ENCODE measurements around the gene BCAS4. TPM values are rescaled to one million over a fixed set of nuclear protein-coding genes. Genes with fewer than 3 reads are reported as not detected.

Gene BCAS4
- total RNA-seq, 1 donor = 2.7 TPM

GRCh38 chr20:50866036-50866685 lies 71.3 kb downstream of the BCAS4 start:
- no peak overlapping the region for H3K4me3 ChIP-seq (ENCODE audit: low read depth, low read length)
- no peak for DNase-seq (ENCODE audit: low read depth)
- no peak for TF ChIP-seq CTCF (IDR thresholded peaks at IDR 0.05; ENCODE audit: insufficient read depth, low read length)

GRCh38 chr20:50866831-50867230 lies 72.0 kb downstream of the BCAS4 start:
- DNase-seq (ENCODE audit: low read depth) = no peak
- no peak overlapping the region for H3K4me3 ChIP-seq (ENCODE audit: low read depth, low read length)
- TF ChIP-seq CTCF (IDR thresholded peaks at IDR 0.05; ENCODE audit: insufficient read depth, low read length) = no peak

- DNase-seq (ENCODE audit: low read depth) = no peak
- TF ChIP-seq CTCF (IDR thresholded peaks at IDR 0.05; ENCODE audit: insufficient read depth, low read length) = no peak
Observed at GRCh38 chr20:50867805-50868204, 72.9 kb downstream of the BCAS4 start.

GRCh38 chr20:50868509-50869495 lies 73.9 kb downstream of the BCAS4 start:
- no peak for TF ChIP-seq CTCF (IDR thresholded peaks at IDR 0.05; ENCODE audit: insufficient read depth, low read length)
- H3K4me3 ChIP-seq (ENCODE audit: low read depth, low read length) = no peak overlapping the region
- DNase-seq (ENCODE audit: low read depth) = no peak

More at GRCh38 chr20:50867805-50868204, 72.9 kb downstream of the BCAS4 start:
- H3K4me3 ChIP-seq (ENCODE audit: low read depth, low read length) = no peak overlapping the region

GRCh38 chr20:50870561-50871161 lies 75.8 kb downstream of the BCAS4 start:
- H3K4me3 ChIP-seq (ENCODE audit: low read depth, low read length) = no peak overlapping the region
- DNase-seq (ENCODE audit: low read depth) = no peak
- TF ChIP-seq CTCF (IDR thresholded peaks at IDR 0.05; ENCODE audit: insufficient read depth, low read length) = no peak

- DNase-seq (ENCODE audit: low read depth) = no peak
- H3K4me3 ChIP-seq (ENCODE audit: low read depth, low read length) = no peak overlapping the region
- no peak for TF ChIP-seq CTCF (IDR thresholded peaks at IDR 0.05; ENCODE audit: insufficient read depth, low read length)
Observed at GRCh38 chr20:50872560-50873425, 77.9 kb downstream of the BCAS4 start.

Data from fibroblast of the aortic adventitia (primary cell).